PC-9 (cell line): ENCODE measurements around the gene IL34.

Experiments
- CTCF ChIP-seq: fragments of 200-600 bp; sonication (generic); conservative IDR thresholded peaks from 2 replicates; pipeline ENCODE4 v1.6.1; 2017; ENCODE audit warnings: mixed run types, antibody characterized with exemption, mild to moderate bottlenecking, moderate library complexity
- EZH2 ChIP-seq: fragments of 200-600 bp; sonication (generic); IDR thresholded peaks from 2 replicates; pipeline ENCODE4 v1.8.0; 2017; ENCODE audit warnings: antibody characterized with exemption, low read depth

- TF ChIP-seq EZH2 (no peak), CTCF (no peak)
Observed at GRCh38 chr16:70630960-70631745, 15.2 kb upstream of the IL34 start.
